KOPT-K1 (cell line): Measurements from ENCODE around the gene OR6J1.
"Not testable (repeated sequence)": the region's sequence is repeated elsewhere in the genome, so short reads cannot be mapped to it uniquely, and the experiment has no call there.

Source experiments
- H3K27ac ChIP-seq: fragments of 200-600 bp; sonication (generic); 2 replicates; pipeline ENCODE4 v1.5.1; 2016; ENCODE audit warnings: antibody characterized with exemption, mild to moderate bottlenecking, low read depth, low read length; ENCODE audit not compliant: poor library complexity, severe bottlenecking
- H3K36me3 ChIP-seq: fragments of 200-600 bp; sonication (generic); 2 replicates; pipeline ENCODE4 v1.5.1; 2017; ENCODE audit warnings: antibody characterized with exemption, mild to moderate bottlenecking, low read length, moderate library complexity; ENCODE audit not compliant: insufficient read depth
- H3K9me3 ChIP-seq: fragments of 200-600 bp; sonication (generic); 2 replicates; pipeline ENCODE4 v1.5.1; 2017; ENCODE audit warnings: antibody characterized with exemption, low read length, mild to moderate bottlenecking; ENCODE audit not compliant: insufficient read depth, poor library complexity, severe bottlenecking

The OR6J1 gene

DNA sequence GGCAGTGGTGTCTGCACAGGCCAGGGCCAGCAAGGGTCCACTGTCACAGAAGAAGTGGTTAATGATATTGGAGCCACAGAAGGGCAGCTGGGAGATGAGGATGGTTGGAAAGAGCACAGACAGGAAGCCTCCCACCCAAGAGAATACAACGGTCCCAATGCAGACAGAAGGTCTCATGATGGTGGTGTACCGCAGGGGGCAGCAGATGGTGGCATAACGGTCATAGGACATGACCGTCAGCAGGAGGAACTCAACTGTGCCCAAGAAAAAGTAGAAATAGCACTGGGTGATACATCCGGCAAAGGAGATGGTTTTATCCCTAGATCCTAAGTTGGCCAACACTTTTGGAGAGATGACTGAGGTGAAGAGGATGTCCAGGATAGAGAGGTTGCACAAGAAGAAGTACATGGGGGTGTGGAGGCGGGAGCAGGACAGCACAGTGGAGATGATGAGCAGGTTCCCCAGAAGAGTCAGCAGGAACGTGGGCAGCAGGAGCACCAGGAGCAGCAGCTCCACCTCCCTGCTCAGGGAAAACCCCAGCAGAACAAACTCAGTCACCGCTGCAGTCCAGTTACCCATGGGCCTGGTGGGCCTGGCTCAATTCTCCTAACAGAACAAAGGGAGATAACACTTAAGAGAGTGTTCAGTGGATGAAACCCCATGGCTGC lies 9.8 kb downstream of the OR6J1 start:
- Histone ChIP-seq H3K9me3 (peaks cover 27% of the 10 kb centered on the region), H3K27ac (no peak overlapping the region), H3K36me3 (no peaks in the 10 kb centered on the region)

- H3K27ac ChIP-seq: no peak overlapping the region
These were observed 13.7 kb downstream of the OR6J1 start for GRCh38 chr14:22630486-22630885.

GRCh38 chr14:22630066-22630465 lies 14.1 kb downstream of the OR6J1 start:
- H3K9me3 ChIP-seq: peaks cover 28% of the 10 kb centered on the region
- H3K27ac ChIP-seq: no peak overlapping the region
- no peaks in the 10 kb centered on the region for H3K36me3 ChIP-seq

More at GRCh38 chr14:22630486-22630885, 13.7 kb downstream of the OR6J1 start:
- no peaks in the 10 kb centered on the region for H3K36me3 ChIP-seq
- H3K9me3 ChIP-seq: peaks cover 28% of the 10 kb centered on the region

DNA sequence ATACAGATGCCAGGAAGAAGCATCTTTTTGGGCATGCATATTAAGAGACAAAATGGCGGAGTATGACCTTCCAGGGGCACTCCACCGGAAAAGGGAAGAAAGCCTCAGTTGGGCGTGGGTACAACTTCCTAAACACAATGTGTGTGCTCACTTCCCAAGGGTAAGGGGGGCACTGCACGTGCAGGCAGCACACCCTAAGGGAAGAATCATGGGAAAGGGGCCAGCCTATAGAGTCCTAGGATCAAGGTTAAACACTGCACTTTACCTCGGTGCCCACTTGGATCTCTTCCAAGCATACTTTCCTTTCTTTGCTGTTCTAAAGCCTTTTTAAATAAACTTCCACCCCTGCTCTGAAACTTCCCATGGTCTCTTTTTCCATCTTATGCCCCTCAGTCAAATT lies 14.8 kb downstream of the OR6J1 start:
- Histone ChIP-seq H3K36me3 (no peaks in the 10 kb centered on the region), H3K9me3 (peaks cover 28% of the 10 kb centered on the region)

DNA sequence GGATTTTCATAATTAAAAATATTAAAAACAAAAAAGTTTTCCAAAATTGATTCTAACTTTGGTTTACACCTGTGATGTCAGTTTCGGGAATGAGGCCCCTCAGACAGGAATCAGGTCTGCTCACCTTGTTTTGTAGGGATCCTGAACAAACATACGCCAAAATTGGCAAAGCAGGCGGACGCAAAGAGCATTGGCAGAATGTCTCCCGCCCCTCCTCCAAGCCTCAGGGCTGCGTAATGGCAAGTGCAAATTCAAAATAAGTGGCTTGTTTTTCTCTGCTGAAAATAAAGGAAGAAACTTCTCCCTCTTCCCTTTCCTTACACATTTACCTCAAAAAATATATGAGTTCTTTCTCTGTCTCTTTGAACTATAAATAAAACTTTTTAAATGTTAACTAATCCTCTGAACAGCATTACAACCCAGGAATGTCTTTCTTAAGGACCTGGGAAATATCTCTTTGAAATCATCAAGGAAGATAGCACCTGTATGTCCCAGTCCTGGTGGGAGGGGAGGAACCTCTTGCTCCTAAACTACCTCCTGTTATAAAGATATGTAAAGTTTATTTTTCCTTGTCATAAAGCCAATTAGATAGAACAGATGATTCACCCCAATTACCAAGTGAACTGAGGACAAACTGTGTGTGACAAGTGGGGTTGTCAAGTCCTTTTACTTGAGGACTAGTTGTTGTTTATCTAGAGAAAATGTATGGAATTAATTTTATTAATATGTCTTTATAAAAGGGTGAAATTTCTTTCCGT lies 16.5 kb downstream of the OR6J1 start:
- Histone ChIP-seq H3K27ac (no peak overlapping the region), H3K9me3 (peaks cover 28% of the 10 kb centered on the region), H3K36me3 (no peaks in the 10 kb centered on the region)

More for the DNA sequence above, 14.8 kb downstream of the OR6J1 start:
- H3K27ac ChIP-seq: no peak overlapping the region

DNA sequence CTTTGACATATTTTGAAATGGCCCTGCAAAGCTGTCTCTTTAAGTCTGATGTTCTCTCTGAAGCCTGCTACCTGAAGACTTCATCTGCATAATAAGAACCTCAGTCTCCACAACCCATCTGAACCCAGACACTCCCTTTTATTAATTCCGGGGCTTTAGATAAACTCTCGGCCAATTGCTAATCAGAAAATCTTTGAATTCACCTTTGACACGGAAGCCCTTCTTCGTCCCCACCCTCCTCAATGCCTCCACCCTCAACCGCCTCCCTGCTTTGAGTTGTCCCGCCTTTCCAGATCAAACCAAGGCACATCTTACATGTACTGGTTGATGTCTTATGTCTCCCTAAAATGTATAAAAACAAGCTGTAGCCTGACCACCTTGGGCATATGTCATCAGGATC lies 17.6 kb downstream of the OR6J1 start:
- Histone ChIP-seq H3K36me3 (no peaks in the 10 kb centered on the region), H3K27ac (no peak overlapping the region), H3K9me3 (peaks cover 23% of the 10 kb centered on the region)

DNA sequence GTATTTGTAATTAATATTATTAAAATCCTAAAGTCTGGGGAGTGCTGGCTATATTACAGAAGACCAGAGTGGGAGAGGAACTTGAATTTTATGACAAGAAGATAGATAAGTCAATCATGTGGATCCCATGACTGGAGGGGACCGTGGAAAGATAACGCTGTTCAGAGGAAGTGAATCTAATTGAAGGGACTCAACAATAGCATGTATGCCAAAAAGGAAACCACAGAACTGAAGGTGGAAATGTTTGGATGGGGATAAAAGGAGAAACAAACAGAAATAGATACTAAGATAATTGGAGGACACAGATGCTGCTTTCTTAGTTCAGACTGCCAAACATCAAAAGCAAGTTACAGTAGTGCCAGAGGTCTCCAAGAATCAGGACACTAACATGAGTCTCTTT lies 21.1 kb downstream of the OR6J1 start:
- no peak overlapping the region for H3K27ac ChIP-seq
- H3K36me3 ChIP-seq: no peaks in the 10 kb centered on the region
- H3K9me3 ChIP-seq: no peaks in the 10 kb centered on the region

DNA sequence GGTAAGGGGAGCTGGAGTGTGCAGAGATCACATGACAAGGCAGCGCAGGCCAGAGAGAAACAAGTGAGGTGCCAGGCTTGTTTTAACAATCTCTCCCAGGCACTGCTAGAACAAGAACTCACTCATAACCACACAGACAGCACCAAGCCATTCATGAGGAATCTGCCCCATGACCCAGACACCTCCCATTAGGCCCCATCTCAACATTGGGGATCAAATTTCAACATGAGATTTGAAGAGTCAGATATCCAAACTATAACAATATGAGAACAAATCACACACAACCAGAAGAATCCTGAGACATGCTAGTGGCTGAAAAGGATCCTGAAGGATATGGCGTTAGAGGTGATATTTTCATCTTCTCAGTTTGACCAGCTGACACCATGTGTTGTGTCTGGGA lies 21.9 kb downstream of the OR6J1 start:
- no peaks in the 10 kb centered on the region for H3K9me3 ChIP-seq
- H3K27ac ChIP-seq: no peak overlapping the region
- no peaks in the 10 kb centered on the region for H3K36me3 ChIP-seq

DNA sequence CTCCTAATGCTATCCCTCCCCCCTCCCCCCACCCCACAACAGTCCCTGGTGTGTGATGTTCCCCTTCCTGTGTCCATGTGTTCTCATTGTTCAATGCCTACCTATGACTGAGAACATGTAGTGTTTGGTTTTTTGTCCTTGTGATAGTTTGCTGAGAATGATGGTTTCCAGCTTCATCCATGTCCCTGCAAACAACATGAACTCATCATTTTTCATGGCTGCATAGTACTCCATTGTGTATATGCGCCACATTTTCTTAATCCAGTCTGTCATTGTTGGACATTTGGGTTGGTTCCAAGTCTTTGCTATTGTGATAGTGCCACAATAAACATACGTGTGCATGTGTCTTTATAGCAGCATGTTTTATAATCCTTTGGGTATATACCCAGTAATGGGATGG lies 28.4 kb downstream of the OR6J1 start:
- H3K36me3 ChIP-seq, H3K27ac ChIP-seq, H3K9me3 ChIP-seq: not testable (repeated sequence)

DNA sequence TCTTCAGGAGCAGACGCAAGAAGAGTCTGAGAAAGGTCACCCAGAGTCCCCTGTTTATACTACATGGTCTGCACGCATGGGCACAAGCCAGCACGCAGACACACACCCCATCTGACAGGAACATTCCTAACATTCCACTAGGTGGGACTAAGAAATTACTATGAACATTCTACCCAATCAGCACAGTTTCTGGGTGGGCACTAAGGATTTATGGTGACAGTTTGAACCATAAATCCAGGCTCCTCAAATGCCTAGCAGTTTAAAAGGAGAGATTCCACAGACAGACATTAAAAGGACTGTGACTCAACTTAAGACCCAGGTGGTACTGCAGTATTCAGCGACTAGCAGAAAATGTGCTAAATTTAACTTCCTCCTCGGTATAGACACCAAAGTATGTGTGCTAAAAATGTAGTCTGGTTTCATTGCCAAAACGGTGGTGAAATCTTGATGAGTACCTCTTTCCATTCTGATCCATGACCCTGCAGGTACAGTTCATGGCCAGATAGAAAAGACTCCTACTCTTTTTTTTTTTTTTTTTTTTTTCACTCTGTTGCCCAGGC lies 29.8 kb downstream of the OR6J1 start:
- Histone ChIP-seq H3K27ac (no peak overlapping the region), H3K36me3 (no peaks in the 10 kb centered on the region)

DNA sequence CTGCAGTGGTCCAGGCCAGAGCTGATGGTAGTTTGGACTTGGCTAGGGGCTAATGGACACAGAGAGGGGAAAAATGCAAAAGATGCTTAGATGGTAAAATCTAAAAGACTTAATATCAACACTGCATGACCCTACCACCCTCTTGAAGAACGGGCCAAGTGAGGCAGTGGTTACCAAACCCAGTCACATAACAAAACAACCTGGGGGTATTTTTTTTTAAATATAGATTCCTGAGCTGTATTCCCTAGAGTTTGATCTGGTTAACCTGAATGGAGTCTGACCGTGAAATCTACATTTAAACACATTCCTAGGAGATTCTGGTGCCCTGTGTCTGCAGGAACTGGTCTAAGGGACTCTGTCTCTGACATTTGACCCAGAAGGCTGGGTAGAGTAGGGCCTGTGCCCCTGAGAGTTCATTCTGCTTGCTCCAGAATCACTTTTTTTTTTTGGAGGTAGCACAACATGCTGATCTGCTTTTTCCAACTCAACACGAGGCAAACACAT lies 30.4 kb downstream of the OR6J1 start:
- H3K9me3 ChIP-seq: no peaks in the 10 kb centered on the region
- no peak overlapping the region for H3K27ac ChIP-seq
- no peaks in the 10 kb centered on the region for H3K36me3 ChIP-seq

More for the DNA sequence above, 29.8 kb downstream of the OR6J1 start:
- no peaks in the 10 kb centered on the region for H3K9me3 ChIP-seq

DNA sequence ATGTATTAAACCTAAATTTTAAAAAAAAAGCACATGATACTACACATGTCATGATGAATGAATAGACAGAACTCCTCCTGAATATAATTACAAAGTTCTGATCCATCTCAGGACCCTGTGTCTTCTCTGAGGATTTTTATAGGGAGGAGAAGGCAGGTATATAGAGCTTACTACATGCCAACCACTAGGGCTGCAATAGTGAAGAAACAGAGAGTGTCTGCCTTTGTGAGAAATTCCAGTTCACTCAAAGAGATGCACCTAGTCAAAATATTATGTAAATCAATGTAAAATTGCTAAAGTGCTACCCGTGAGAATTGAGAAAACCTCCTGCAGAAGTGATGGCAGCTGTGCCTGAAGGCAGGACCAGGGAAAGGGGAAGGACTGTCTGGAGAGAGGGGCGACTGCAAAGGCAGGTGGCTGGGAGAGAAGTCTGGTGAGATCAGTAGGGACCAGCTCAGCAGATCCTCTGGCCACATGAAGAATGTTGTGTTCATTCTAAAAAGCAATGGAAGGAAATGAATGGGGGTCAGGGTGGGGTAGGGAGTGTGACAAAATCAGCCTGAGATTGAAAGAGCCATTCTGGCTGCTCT lies 31.0 kb downstream of the OR6J1 start:
- Histone ChIP-seq H3K36me3 (no peaks in the 10 kb centered on the region), H3K9me3 (no peaks in the 10 kb centered on the region), H3K27ac (no peak overlapping the region)

- Histone ChIP-seq H3K9me3 (no peaks in the 10 kb centered on the region), H3K36me3 (no peaks in the 10 kb centered on the region), H3K27ac (no peak overlapping the region)
These were observed 33.2 kb downstream of the OR6J1 start for GRCh38 chr14:22610931-22611330.

GRCh38 chr14:22607291-22607690 lies 36.9 kb downstream of the OR6J1 start:
- Histone ChIP-seq H3K9me3 (no peaks in the 10 kb centered on the region), H3K36me3 (no peaks in the 10 kb centered on the region), H3K27ac (no peak overlapping the region)

DNA sequence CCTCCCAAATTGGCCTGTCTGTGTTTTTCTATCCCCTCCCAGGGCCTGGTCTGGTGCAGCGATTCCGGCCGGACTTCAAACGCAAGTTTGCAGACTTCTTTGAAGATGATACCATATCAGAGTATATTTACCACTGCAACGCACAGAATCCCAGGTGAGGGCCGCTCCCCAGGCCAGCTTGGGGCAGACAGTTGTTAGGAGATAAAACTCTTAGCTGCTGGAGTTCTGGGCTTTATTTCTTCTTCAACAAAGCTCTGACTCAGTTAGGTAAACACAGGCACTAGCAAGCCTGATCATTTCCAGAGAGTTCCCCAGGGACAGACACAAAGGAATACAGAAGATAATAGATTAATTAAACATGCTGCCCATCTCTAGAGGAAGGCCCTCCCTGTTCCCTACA lies 37.8 kb downstream of the OR6J1 start:
- H3K27ac ChIP-seq: no peak overlapping the region
- no peaks in the 10 kb centered on the region for H3K36me3 ChIP-seq
- H3K9me3 ChIP-seq: no peaks in the 10 kb centered on the region
